ENCODE measurements around the gene SYNGR2. TPM values are rescaled to one million over a fixed set of nuclear protein-coding genes. Genes with fewer than 3 reads are reported as not detected.

The SYNGR2 gene
- total and polyA plus RNA-seq, 2 donors (not counting 3 experiments of a cell fraction or from before 2014, with no cell fraction given), result 65.9 to 281 TPM

- no TSS peak for BruUV-seq (replicated peaks)
- Histone ChIP-seq H3K79me2 (ENCODE audit: control insufficient read depth, insufficient read depth, low read length) (no peaks in the 10 kb centered on the region), H3K9me3 (replicated peaks; ENCODE audit: control insufficient read depth, insufficient read depth, low read length) (no peaks in the 10 kb centered on the region), H3K4me3 (replicated peaks in 1 of 3; ENCODE audit: insufficient read depth in 1 of 3, low read depth in 1 of 3, low read length in 3 of 3) (no peak overlapping the region), H3K9me1 (replicated peaks; ENCODE audit: control insufficient read depth, extremely low read depth, insufficient read depth, low read length) (no peaks in the 10 kb centered on the region), H2AFZ (ENCODE audit: low read depth, low read length) (no peak overlapping the region), H3K4me2 (ENCODE audit: insufficient read depth, low read length) (no peak overlapping the region), H3K9ac (replicated peaks; ENCODE audit: extremely low read depth, insufficient read depth, low read length) (no peak overlapping the region), H3K27ac (ENCODE audit: insufficient read depth, low read depth, low read length) (no peak overlapping the region), H3K36me3 (ENCODE audit: control insufficient read depth in 2 of 2, extremely low read depth in 1 of 2, insufficient read depth in 2 of 2, low read length in 2 of 2) (peaks cover 0 to 14% of the 10 kb centered on the region in 2 experiments), H3K4me1 (ENCODE audit: control insufficient read depth, extremely low read depth, insufficient read depth, low read length) (peaks cover 4% of the 10 kb centered on the region), H3K27me3 (ENCODE audit: control insufficient read depth in 2 of 2, insufficient read depth in 2 of 2, low read length in 2 of 2) (no peaks in the 10 kb centered on the region), H4K20me1 (replicated peaks; ENCODE audit: control insufficient read depth, extremely low read depth, insufficient read depth, low read length) (no peaks in the 10 kb centered on the region)
- CTCF ChIA-PET, result interaction anchor here (2.1 to 4.8 kb wide), 2 partner anchors 9 to 54 kb away, joined by 5 to 17 read pairs; no protein-coding TSS in a partner anchor
- POLR2A ChIA-PET, result no interaction called here
- no peak for DNase-seq (ENCODE audit: low read depth, low spot score)
- no peak for FAIRE-seq
- TF ChIP-seq GATA2 (IDR thresholded peaks at IDR 0.05; ENCODE audit: insufficient read depth, insufficient read length, low read depth, low read length), result no peak
- TF ChIP-seq, protein P1, sequence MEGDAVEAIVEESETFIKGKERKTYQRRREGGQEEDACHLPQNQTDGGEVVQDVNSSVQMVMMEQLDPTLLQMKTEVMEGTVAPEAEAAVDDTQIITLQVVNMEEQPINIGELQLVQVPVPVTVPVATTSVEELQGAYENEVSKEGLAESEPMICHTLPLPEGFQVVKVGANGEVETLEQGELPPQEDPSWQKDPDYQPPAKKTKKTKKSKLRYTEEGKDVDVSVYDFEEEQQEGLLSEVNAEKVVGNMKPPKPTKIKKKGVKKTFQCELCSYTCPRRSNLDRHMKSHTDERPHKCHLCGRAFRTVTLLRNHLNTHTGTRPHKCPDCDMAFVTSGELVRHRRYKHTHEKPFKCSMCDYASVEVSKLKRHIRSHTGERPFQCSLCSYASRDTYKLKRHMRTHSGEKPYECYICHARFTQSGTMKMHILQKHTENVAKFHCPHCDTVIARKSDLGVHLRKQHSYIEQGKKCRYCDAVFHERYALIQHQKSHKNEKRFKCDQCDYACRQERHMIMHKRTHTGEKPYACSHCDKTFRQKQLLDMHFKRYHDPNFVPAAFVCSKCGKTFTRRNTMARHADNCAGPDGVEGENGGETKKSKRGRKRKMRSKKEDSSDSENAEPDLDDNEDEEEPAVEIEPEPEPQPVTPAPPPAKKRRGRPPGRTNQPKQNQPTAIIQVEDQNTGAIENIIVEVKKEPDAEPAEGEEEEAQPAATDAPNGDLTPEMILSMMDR (IDR thresholded peaks at IDR 0.05; ENCODE audit: extremely low read depth in 1 of 2, insufficient read depth in 1 of 2, low read depth in 1 of 2, low read length in 2 of 2), result no peak
- TF ChIP-seq FOS (IDR thresholded peaks at IDR 0.05; ENCODE audit: borderline replicate concordance, insufficient read depth, low read length), result no peak
- no peak for TF ChIP-seq JUN (IDR thresholded peaks at IDR 0.05; ENCODE audit: borderline replicate concordance, insufficient read depth, insufficient read length, low read depth)
- TF ChIP-seq EZH2 (IDR thresholded peaks at IDR 0.05; ENCODE audit: borderline replicate concordance, low read depth, low read length, severe bottlenecking), result no peak
- TF ChIP-seq POLR2AphosphoS5 (IDR thresholded peaks at IDR 0.05; ENCODE audit: insufficient read depth, low read depth, low read length), result no peak
- TF ChIP-seq MYC (IDR thresholded peaks at IDR 0.05; ENCODE audit: low read depth, low read length), result no peak
- no peak for TF ChIP-seq POLR2A (IDR thresholded peaks at IDR 0.05; ENCODE audit: low read depth, low read length)
- TF ChIP-seq MAX (IDR thresholded peaks at IDR 0.05; ENCODE audit: insufficient read depth, insufficient read length), result no peak
- intact Hi-C loops (cut with micrococcal nuclease) (no loop called here), dilution Hi-C loops (cut with MboI; ENCODE audit: extremely low pct_ligation_motif_present, low sequenced_read_pairs) (no loop called here)
These were observed 46.0 kb upstream of the SYNGR2 start for GRCh38 chr17:78122216-78122930.

Measured in endothelial cell of umbilical vein (primary cell).